HPDE6-E6E7 (cell line): Measurements from ENCODE around the gene TKT.

Experiments
- DNase-seq: peaks from one replicate; pipeline ENCODE4 v3.0.0; 2011; ENCODE audit warnings: missing footprints; ENCODE audit errors: extremely low spot score

TKT gene

GRCh38 chr3:53225651-53226050 is 30.2 kb downstream of the TKT start:
- DNase-seq: no peak

GRCh38 chr3:53225181-53225580 is 30.6 kb downstream of the TKT start:
- no peak for DNase-seq

DNA sequence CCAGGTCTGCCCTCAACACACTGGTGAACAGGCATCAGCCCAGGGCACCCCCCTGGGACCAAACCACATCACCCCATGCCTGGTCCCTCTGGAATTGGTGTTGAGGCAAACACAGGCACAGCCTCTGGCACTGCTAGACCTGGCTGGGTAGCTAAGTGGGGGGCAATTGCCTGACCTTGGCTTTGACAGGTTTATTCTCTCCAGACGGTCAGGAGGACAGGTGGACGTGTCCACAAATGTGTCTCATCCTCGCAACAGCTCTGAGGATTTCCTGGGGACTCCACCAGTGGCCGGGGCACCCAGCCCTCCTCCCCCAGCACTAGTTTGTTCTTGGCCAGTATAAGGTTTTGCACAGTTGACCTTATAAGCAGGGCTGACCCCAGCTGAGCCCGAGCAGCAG is 31.3 kb downstream of the TKT start:
- no peak for DNase-seq

- DNase-seq: no peak
These were observed 31.8 kb downstream of the TKT start for GRCh38 chr3:53224026-53224425.

GRCh38 chr3:53223541-53223966 is 32.3 kb downstream of the TKT start:
- no peak for DNase-seq

GRCh38 chr3:53223025-53223424 is 32.8 kb downstream of the TKT start:
- no peak for DNase-seq

- DNase-seq: no peak
These were observed 33.5 kb downstream of the TKT start for GRCh38 chr3:53222183-53222901.

DNA sequence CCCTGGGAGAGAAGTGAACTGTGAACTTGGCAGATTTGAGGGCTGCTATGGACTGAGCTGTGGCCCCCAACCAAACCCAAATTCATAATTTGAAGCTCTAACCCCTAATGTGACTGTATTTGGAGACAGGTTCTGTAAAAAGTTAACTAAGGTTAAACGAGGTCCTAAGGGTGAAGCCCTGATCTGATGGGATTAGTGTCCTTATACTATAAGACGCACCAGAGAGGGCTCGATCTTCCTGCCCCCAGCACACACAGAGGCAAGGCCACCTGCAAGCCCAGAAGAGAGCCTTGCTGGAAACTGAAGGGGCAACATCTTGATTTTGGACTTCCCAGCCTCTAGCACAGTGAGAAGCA is 34.0 kb downstream of the TKT start:
- no peak for DNase-seq

GRCh38 chr3:53221345-53221744 is 34.5 kb downstream of the TKT start:
- no peak for DNase-seq

GRCh38 chr3:53219895-53220483 is 35.8 kb downstream of the TKT start:
- DNase-seq: peak; percentile 35

DNA sequence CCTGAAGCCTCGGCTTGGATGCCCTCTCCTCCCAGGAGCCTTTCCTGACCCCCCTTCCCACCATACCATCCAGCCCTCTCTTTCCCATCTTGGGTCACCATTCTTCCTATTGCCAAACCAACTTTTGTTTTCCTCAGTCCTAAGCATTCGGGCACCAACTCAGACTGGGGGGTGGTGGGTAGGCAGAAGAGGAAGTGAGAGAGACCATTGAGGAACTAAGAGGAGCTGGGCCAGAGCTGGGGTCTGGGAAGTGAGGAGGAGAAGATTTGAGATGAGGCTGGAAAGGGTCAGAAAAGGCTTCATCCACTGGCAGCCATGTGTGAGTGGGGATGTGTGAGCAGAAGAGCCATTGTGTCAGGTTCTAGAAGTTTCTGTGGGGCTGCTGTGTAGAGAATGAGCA is 37.7 kb downstream of the TKT start:
- DNase-seq: no peak

GRCh38 chr3:53217175-53217574 is 38.6 kb downstream of the TKT start:
- DNase-seq: no peak

DNA sequence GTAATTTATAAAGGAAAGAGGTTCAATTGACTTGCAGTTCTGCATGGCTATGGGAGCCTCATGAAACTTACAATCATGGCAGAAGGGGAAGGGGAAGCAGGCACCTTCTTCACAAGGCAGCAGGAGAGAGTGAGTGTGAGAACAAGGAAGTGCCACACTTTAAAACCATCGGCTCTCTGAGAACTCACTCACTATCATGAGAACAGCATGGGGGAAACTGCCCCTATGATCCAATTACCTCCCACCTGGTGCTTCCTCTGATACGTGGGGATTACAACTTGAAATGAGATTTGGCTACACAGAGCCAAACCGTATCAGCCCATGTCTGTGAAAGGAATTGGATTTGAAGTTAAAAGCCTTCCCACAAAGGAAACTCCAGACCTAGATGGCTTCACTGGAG is 39.1 kb downstream of the TKT start:
- DNase-seq: no peak

- DNase-seq: no peak
These were observed 40.0 kb downstream of the TKT start for GRCh38 chr3:53215816-53216215.

DNA sequence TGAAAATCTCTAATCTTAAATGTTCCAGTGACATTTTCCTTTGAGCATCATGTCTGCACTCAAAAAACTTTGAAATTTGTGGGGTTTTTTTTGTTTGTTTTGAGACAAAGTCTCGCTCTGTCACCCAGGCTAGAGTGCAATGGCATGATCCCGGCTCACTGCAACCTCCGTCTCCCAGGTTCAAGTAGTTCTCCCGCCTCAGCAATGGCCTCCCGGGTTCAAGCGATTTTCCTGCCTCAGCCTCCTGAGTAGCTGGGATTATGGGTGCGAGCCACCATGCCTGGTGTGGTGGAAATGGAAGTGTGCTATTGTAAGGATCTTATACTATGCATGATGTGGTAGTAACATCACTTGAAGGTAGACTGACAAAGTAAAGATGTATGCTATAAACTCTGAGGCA is 42.5 kb downstream of the TKT start:
- DNase-seq: no peak

GRCh38 chr3:53211706-53212702 is 43.8 kb downstream of the TKT start:
- DNase-seq: no peak

DNA sequence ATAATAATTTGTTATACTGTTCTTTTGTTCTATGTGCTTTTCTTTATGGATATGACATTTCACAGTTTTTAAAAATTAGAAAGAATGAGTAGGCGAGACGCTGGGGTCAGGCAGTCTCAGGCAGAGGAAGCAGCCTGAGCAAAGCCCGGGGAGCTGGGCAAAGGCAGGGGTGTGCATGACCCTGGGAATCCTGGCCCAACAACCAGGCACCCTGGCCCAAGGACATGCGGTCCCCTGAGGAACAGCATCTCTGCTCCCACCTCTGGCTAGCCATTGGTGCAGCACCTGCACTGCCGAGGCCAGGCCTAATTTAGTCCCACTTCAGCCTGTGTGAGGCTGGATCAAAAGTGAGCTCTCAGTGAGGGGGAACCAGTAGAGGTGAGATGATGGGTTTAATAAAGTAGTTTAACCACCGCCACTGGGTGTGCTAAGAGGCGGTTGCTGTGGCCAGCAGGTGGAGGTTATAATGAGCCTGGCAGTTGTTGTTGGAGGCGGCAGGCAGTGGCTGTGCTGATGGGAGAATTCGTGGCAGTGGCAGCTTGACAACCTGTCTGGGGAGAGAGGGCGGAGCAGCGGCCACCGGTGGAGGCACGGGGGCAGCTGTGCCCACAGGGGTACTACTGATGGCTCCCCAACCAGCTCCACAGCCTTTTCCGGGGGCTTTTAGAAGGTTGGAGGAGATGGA is 53.3 kb downstream of the TKT start:
- no peak for DNase-seq

- DNase-seq: no peak
These were observed 55.0 kb downstream of the TKT start for GRCh38 chr3:53200501-53201498.

GRCh38 chr3:53199834-53200233 is 56.0 kb downstream of the TKT start:
- DNase-seq: no peak

DNA sequence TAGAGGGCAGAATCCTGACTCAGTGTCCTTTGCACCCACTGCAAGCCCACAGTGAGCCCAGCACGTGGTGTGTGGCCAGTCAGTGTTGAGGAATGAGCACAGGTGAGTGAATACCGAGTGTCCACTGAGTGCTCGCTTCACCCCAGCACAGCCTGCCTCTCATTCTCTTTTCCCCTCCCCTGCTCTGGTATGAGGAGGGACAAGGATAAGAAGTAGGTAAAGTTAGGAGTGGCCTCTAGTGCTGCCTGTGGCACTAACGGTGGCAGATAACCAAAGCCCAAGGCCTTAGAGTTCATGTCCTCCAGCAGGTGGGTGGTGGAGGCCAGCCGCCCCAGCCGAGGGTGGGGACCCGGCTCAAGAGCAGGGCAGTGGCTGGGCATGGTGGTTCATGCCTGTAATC is 56.8 kb downstream of the TKT start:
- DNase-seq: no peak
